HG03460 (cell line): ENCODE data around the gene TPM1.
"Not testable (repeated sequence)": the region's sequence is repeated elsewhere in the genome, so short reads cannot be mapped to it uniquely, and the experiment has no call there.

Source experiments
- ATAC-seq: cut with Tn5 transposase; IDR thresholded peaks from one replicate; pipeline ENCODE4 v1.9.1; 2021; ENCODE audit not compliant: unreplicated experiment

TPM1 gene

DNA sequence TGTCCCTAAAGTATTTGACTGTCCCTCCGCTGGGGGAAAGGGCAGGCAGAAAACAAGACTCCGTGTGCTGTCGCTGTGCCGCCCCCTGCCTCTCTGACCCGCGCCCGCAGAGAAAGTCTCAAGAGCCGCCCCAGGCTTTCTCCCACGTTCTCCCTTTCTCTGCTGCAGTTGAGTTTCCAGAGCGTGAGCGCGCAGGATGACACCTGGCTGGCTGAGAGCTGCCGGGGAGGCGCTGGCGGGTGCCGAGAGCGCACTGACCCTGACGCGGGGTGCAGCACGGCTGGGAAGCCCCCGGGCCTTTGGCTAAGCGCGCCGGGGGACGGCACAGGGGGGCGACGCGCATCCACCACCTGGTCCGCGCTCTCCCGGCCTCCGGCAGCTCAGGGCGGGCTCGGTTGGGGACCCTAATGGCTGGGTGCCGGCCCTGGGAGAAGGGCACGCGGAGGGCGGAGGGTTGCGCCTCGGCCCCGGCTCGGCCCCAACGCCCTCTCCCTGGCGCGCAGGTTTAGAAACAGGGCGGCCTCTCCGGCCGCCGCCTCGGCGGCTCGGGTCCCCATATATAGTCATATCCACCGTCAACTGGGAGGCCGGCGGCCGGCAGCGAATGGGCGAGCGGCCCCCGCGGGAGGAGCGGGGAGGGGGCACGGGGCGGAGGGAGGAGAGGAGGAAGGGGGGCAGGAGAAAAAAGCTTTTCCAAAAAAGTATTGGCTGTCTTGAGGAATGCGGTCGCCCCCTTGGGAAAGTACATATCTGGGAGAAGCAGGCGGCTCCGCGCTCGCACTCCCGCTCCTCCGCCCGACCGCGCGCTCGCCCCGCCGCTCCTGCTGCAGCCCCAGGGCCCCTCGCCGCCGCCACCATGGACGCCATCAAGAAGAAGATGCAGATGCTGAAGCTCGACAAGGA, at the start of gene TPM1:
TPM1 (plus strand) TSS at position 774 of the 903 bp plus-strand sequence; CDS start at position 857, 83 bp downstream.
- ATAC-seq: no peak

- ATAC-seq: no peak
Measured at GRCh38 chr15:62993066-62993465, 49.5 kb upstream of the TPM1 start.

- not testable (repeated sequence) for ATAC-seq
Measured at GRCh38 chr15:62993632-62994031, 48.9 kb upstream of the TPM1 start.

GRCh38 chr15:62994439-62994838, 48.1 kb upstream of the TPM1 start:
- ATAC-seq: no peak

GRCh38 chr15:62994975-62995681, 47.4 kb upstream of the TPM1 start:
- ATAC-seq: no peak

GRCh38 chr15:62997441-62997840, 45.1 kb upstream of the TPM1 start:
- no peak for ATAC-seq

DNA sequence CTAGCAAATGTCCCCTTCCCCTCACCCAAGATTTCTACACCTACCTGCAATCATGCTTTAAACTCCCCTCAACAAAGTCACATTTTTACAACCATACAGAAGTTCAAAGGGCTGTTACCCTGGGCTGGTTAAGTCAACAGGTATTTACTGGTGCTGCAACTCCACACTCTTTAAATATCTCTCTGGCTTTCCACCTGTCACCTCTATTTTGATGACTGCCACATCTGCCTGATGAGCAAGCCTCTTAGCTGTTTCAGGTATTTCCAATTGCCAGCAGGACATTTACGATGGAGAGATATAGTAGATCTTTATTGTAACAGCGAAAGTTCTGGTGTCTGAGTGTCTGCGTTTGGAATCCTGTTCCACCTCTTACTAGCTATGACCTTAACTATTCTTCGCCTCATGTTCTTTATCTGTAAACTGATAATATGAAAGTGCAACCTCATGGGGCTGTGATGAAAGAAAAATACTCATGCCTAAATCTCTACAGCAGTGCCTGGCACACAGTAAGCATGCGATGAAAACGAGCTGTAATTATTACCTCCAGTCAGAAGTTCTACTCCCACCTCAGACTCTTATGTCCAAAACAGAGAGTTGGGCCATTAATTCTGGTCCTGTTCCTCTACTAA, 44.2 kb upstream of the TPM1 start:
- ATAC-seq: no peak

DNA sequence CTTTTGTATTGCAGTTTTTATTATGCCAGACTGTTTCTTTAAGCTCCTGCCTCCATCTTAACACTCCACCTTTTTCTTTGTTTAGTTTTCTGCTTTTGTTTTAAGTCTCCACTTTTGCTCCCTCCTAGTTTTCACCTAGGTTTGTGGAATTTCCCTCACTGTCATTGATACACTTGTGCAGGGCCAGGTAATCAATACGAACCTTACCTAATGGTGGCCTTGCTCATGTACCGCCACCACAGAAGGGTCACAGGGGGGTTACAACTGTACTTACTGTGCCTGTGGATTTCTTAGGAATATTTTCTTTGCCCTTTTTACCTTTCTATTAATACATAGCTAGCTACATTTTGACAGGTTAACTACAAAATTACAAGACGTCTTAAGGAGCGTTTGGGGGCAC, 43.4 kb upstream of the TPM1 start:
- ATAC-seq: no peak

- no peak for ATAC-seq
Measured at GRCh38 chr15:62999923-63000561, 42.5 kb upstream of the TPM1 start.

DNA sequence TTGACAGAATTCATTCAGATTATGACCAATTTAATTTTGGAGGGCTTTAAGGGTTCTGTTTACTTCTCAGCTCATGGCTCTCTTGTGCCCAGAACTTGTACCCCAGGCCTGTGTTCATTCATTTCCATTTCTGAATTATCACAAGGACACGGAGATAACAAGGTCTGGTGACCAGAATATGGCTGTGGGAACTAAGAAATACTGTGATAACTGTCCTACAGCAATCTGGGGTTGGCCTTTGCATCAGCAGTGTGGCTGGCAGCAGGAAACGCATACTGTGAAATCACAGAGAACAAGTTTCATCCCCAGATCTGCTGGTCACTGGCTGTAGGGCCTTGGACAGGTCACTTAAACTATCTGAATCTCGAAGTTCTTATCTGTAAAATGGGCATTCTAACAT, 41.8 kb upstream of the TPM1 start:
- no peak for ATAC-seq

DNA sequence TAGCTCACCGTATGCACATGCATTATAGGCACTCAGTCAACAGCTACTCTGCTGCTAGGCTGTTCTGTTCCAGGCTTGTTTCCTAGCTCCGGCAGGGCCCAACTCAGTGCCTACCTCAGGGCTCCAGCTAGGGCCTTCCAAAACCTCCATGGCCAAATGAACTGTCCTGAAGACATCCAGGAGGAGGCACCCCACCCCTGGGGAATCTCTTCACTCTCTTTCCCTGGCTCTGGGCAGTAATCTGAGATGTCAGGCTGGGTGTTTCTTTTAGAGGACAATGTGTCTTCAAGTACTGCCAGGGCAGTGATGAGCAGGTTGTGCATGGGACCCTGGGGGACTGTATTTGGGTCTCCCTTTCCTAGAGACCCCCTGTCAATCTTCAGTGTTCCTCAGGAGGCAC, 38.3 kb upstream of the TPM1 start:
- no peak for ATAC-seq

DNA sequence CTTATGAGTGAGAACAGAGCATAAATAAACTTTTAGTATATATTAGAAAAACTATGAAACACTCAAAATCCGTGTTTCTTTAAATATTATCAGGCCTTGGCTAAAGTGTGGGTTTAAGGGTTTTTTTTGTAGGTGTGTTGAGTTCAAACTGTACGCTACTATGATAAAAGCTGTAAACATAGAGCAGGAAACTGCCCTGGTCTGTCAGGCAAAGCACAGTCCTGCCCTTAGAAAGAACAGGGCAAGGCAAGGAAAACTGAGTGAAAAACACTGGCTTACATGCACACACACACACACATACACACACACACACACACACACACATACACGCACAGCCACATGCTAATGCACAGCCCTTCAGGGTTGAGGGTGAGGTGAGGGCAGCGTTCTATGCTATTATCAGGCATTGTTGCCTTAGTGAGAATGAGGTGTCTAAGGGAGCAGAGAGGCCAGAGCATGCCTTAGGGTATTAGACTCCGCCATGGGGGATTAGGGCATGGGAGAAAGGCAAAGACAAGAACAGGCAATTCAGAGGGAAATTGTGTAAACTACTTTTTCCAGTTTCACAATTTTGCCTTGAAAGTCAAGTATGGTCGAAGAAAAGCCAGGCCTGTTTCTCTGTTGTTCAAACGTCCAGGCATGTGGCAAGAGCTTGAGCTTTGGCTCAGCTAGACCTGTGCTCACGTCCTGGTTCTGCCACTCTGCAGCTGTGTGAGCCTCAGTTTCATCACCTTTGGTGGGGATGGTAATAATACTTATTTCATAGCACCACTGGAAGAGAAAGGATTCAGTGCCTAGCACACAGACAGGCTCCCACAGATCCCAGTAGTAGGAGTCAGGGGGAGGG, 36.3 kb upstream of the TPM1 start:
- no peak for ATAC-seq

DNA sequence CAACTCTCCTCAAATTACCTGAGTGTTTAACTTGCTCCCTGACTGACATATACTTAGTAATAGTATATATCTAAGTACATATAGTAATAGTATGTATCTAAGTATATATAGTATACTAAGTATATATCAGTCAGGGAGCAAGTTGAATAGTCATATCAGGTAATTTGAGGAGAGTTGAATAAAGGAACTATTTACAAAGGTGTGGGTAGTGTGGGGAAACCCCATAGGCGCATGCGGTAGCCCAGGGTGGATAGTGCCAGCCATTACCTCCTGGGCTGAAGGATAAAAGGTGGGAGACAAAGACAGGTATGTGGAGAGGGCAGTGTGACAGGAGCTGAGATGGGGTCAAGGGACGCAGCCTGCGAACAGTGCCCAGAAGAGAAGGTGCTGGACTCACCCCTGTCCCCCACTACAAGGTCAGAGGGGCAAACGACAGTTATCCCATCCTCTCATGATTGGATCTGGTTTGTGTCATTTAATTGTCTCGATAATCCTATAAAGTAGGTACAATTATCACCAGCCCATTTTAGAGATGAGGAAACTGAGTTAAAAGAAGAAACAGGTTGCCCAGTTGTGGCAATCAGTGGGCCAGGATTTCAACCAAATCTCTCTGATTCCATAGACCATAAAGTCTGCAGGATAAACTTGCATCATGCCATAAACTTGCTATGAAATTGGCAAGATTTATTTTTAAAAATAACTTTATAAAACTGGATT, 34.1 kb upstream of the TPM1 start:
- ATAC-seq: no peak

GRCh38 chr15:63010386-63010785, 32.2 kb upstream of the TPM1 start:
- ATAC-seq: no peak

DNA sequence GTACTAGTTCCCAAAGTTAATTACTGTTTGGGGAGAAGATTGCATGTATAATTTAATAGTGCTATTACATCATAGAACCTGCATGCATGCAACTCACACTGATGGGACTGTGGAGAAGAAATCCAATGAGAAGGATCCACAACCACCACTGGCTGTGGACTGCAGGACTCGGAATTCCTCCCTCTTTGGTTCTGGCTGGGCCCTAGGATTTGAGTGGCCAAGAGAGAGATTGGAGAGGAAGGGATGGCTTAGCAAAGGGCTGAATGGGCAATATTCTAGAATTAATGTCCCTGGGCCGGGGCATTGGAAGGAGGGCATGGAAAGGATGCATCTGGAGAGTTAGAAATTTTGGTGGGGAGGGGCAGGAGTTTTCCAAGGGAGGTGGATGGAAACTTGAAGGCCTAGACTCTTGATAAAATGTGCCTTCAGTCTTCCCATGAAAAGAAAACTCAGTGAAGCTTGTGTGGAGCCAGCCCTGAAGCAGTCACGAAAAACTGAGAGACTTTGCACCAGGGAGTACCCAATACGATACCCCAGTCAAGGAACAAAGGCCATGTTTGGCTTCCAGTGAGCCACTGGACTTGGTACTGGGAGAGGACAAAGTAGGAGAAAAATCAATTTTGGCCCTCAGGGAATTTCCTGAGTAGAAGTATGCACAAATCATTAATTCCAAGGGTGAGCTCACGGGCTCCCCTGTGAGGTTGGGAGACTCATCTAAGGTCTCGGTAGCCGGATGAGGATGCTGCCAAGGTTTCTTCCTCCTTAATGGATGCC, 31.4 kb upstream of the TPM1 start:
- ATAC-seq: no peak

DNA sequence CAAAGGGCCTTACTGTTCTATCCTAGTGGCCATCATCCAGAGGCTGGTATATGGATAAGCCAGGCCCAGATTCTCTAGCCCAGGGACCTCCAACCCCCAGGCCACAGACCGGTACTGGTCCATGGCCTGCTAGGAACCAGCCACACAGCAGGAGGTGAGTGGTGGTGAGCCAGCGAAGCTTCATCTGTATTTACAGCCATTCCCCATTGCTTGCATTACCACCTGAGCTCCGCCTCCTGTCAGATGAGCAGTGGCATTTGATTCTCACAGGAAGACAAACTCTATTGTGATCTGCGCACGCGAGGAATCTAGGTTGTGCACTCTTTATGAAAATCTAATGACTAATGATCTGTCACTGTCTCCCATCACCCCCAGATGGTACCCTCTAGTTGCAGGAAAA, 30.1 kb upstream of the TPM1 start:
- no peak for ATAC-seq

DNA sequence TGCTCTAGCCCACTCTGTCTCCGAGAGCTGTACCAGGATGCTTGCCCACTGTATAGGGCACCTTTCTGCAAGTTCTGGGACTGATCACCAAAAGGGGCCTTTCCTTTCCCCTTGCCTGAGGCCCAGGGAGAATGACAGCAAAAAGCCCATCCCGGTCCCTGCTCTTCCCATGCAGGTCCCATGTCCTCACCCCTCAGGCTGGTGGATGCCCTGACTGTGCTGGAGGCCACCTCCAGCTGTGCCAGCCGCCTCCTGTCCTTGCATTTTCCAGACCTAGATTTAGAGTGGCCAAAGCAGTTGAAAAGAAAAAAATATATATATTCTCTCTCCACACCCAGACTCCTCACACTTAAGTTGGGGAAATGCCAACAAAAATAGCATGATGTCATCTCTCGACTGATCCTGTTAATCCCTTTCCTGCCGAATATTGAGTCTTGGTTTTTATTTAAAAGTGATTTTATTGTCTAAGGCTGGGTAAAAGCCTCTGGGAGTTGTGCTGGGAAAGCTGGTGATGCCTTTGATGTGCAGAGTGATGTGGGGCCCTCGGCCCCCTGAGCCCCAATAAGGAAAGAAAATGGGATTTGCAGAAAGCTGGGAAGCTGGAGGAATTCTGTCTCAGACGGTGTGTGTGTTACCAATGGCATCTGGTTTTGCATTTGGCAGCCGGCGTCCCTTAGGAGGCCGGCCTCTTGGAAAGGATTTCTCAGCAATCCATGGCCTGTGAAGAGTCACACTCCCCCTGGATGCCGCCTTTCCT, 29.3 kb upstream of the TPM1 start:
- ATAC-seq: no peak

DNA sequence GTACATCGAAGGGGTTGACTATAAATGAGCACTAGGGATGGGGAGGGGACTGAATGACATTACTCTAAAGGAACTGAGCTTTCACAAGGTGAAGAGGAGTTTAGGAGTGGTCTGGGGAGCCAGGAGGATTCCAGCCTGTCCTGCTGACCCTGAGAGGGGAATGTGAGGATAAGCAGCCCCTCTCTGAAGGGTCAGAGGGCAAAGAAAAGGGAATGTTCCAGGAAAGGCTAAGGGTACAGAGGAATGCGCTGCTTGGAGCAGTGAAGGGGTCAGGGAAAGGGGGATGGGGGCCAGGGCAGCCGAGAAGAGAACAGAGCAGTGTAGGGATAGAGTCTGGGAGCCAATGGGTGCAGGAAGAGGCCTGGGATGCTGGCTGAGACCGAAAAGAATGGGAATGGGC, 28.0 kb upstream of the TPM1 start:
- no peak for ATAC-seq
